ENCODE results near the gene ZNF230.

Gene ZNF230

DNA sequence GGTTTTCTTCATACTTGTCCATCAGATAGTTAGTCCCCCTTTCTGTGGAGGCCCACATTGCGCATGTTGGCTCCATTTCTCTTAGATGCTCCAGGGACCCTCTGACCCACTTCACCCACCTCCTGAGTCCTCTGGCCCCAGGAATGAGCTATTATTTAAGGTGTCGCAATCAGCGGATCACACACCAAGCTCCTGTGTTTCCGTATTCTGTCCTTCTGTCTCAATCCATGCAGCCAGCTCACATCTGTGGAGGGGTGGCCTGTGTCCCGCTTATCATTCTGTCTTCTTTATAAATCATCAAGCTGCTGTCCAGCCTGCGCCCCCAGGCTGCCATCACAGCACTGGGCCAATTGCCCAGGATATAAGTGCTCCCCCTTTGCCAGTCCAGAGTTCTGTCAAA, 4.7 kb downstream of the ZNF230 start:
- H3K36me3 ChIP-seq (ENCODE audit: insufficient read depth, low read length): peaks cover 46% of the 10 kb centered on the region
- H3K27me3 ChIP-seq (ENCODE audit: insufficient read depth, low read length): no peaks in the 10 kb centered on the region
- H3F3A ChIP-seq (ENCODE audit: insufficient read depth, low read length): no peaks in the 10 kb centered on the region
- TF ChIP-seq CTCF (IDR thresholded peaks at IDR 0.05; ENCODE audit: low read length) (no peak), EZH2 (IDR thresholded peaks at IDR 0.05; ENCODE audit: borderline replicate concordance, low read length) (no peak)
- no peak overlapping the region for H2AFZ ChIP-seq (ENCODE audit: low read length)
- H3K9ac ChIP-seq (ENCODE audit: low read length): no peak overlapping the region
- no peaks in the 10 kb centered on the region; the same call in 1 of the 2 replicates for H3K9me2 ChIP-seq (ENCODE audit: low read depth, low read length)
- H3K27ac ChIP-seq (ENCODE audit: low read depth, low read length, poor library complexity, severe bottlenecking): no peak overlapping the region
- H3K9me3 ChIP-seq (ENCODE audit: low read length): peaks cover 21% of the 10 kb centered on the region; the same call in 1 of the 2 replicates
- no peak overlapping the region for H3K4me2 ChIP-seq (ENCODE audit: low read length)
- no peaks in the 10 kb centered on the region for H4K20me1 ChIP-seq (ENCODE audit: insufficient read depth, low read length)
- H3K79me2 ChIP-seq (ENCODE audit: insufficient read depth, low read length): no peaks in the 10 kb centered on the region
- H3K4me3 ChIP-seq (ENCODE audit: low read depth, low read length, poor library complexity, severe bottlenecking): no peak overlapping the region
- H3K4me1 ChIP-seq (ENCODE audit: insufficient read depth, low read length, severe bottlenecking): peaks cover 7% of the 10 kb centered on the region

GRCh38 chr19:44010468-44010867, 7.7 kb downstream of the ZNF230 start:
- H4K20me1 ChIP-seq (ENCODE audit: insufficient read depth, low read length): no peaks in the 10 kb centered on the region
- H3K4me2 ChIP-seq (ENCODE audit: low read length): no peak overlapping the region
- H3K36me3 ChIP-seq (ENCODE audit: insufficient read depth, low read length): peaks cover 46% of the 10 kb centered on the region
- TF ChIP-seq CTCF (IDR thresholded peaks at IDR 0.05; ENCODE audit: low read length) (no peak), EZH2 (IDR thresholded peaks at IDR 0.05; ENCODE audit: borderline replicate concordance, low read length) (no peak)
- no peak overlapping the region for H3K9ac ChIP-seq (ENCODE audit: low read length)
- peaks cover 24% of the 10 kb centered on the region; the same call in 1 of the 2 replicates for H3K9me3 ChIP-seq (ENCODE audit: low read length)
- H3K27me3 ChIP-seq (ENCODE audit: insufficient read depth, low read length): no peaks in the 10 kb centered on the region
- no peaks in the 10 kb centered on the region for H3F3A ChIP-seq (ENCODE audit: insufficient read depth, low read length)
- H3K27ac ChIP-seq (ENCODE audit: low read depth, low read length, poor library complexity, severe bottlenecking): no peak overlapping the region
- no peaks in the 10 kb centered on the region for H3K4me1 ChIP-seq (ENCODE audit: insufficient read depth, low read length, severe bottlenecking)
- no peaks in the 10 kb centered on the region for H3K79me2 ChIP-seq (ENCODE audit: insufficient read depth, low read length)
- H3K9me2 ChIP-seq (ENCODE audit: low read depth, low read length): no peaks in the 10 kb centered on the region; the same call in 1 of the 2 replicates
- H3K4me3 ChIP-seq (ENCODE audit: low read depth, low read length, poor library complexity, severe bottlenecking): no peak overlapping the region
- H2AFZ ChIP-seq (ENCODE audit: low read length): no peak overlapping the region

- TF ChIP-seq CTCF (IDR thresholded peaks at IDR 0.05; ENCODE audit: low read length) (no peak), EZH2 (IDR thresholded peaks at IDR 0.05; ENCODE audit: borderline replicate concordance, low read length) (no peak)
- H3K4me2 ChIP-seq (ENCODE audit: low read length): no peak overlapping the region
- H3K9me2 ChIP-seq (ENCODE audit: low read depth, low read length): no peaks in the 10 kb centered on the region
Measured at GRCh38 chr19:44019498-44019897, 16.7 kb downstream of the ZNF230 start.

More at GRCh38 chr19:44019498-44019897, 16.7 kb downstream of the ZNF230 start:
- Histone ChIP-seq H2AFZ (ENCODE audit: low read length) (no peak overlapping the region), H3K9ac (ENCODE audit: low read length) (no peak overlapping the region), H3K27ac (ENCODE audit: low read depth, low read length, poor library complexity, severe bottlenecking) (no peak overlapping the region), H3K27me3 (ENCODE audit: insufficient read depth, low read length) (no peaks in the 10 kb centered on the region), H3K4me1 (ENCODE audit: insufficient read depth, low read length, severe bottlenecking) (no peaks in the 10 kb centered on the region), H3F3A (ENCODE audit: insufficient read depth, low read length) (no peaks in the 10 kb centered on the region), H3K36me3 (ENCODE audit: insufficient read depth, low read length) (no peaks in the 10 kb centered on the region), H3K9me3 (ENCODE audit: low read length) (peaks cover 4% of the 10 kb centered on the region; the same call in 1 of the 2 replicates), H3K4me3 (ENCODE audit: low read depth, low read length, poor library complexity, severe bottlenecking) (no peak overlapping the region), H4K20me1 (ENCODE audit: insufficient read depth, low read length) (no peaks in the 10 kb centered on the region), H3K79me2 (ENCODE audit: insufficient read depth, low read length) (no peaks in the 10 kb centered on the region)

Data from OCI-LY1 (cell line).